Measurements from ENCODE around the gene TNFRSF1A.

DNA sequence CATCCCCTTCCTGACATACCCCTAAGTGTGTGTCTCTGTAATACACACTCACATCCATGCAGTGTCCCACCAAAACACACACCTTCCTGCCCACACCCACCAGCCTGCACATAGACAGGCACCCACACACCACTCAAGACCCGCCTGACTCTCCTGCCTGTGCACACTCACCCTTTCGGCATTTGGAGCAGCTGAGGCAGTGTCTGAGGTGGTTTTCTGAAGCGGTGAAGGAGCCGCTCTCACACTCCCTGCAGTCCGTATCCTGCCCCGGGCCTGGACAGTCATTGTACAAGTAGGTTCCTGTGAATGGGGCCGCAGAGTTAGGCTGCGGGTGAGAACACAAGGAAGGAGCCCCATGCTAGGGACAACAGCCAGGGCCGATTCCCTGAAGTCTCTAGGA lies 8.3 kb downstream of the TNFRSF1A start:
- TF ChIP-seq POLR2AphosphoS5 (IDR thresholded peaks at IDR 0.05) (no peak), RAD21 (conservative IDR thresholded peaks at IDR 0.05) (no peak), EZH2 (IDR thresholded peaks at IDR 0.05; ENCODE audit: borderline replicate concordance, insufficient read depth, low read length, poor library complexity, severe bottlenecking) (no peak)
- TF ChIP-seq, protein P1, sequence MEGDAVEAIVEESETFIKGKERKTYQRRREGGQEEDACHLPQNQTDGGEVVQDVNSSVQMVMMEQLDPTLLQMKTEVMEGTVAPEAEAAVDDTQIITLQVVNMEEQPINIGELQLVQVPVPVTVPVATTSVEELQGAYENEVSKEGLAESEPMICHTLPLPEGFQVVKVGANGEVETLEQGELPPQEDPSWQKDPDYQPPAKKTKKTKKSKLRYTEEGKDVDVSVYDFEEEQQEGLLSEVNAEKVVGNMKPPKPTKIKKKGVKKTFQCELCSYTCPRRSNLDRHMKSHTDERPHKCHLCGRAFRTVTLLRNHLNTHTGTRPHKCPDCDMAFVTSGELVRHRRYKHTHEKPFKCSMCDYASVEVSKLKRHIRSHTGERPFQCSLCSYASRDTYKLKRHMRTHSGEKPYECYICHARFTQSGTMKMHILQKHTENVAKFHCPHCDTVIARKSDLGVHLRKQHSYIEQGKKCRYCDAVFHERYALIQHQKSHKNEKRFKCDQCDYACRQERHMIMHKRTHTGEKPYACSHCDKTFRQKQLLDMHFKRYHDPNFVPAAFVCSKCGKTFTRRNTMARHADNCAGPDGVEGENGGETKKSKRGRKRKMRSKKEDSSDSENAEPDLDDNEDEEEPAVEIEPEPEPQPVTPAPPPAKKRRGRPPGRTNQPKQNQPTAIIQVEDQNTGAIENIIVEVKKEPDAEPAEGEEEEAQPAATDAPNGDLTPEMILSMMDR (IDR thresholded peaks at IDR 0.05; ENCODE audit: poor library complexity, severe bottlenecking), result no peak
- TF ChIP-seq, protein P2, sequence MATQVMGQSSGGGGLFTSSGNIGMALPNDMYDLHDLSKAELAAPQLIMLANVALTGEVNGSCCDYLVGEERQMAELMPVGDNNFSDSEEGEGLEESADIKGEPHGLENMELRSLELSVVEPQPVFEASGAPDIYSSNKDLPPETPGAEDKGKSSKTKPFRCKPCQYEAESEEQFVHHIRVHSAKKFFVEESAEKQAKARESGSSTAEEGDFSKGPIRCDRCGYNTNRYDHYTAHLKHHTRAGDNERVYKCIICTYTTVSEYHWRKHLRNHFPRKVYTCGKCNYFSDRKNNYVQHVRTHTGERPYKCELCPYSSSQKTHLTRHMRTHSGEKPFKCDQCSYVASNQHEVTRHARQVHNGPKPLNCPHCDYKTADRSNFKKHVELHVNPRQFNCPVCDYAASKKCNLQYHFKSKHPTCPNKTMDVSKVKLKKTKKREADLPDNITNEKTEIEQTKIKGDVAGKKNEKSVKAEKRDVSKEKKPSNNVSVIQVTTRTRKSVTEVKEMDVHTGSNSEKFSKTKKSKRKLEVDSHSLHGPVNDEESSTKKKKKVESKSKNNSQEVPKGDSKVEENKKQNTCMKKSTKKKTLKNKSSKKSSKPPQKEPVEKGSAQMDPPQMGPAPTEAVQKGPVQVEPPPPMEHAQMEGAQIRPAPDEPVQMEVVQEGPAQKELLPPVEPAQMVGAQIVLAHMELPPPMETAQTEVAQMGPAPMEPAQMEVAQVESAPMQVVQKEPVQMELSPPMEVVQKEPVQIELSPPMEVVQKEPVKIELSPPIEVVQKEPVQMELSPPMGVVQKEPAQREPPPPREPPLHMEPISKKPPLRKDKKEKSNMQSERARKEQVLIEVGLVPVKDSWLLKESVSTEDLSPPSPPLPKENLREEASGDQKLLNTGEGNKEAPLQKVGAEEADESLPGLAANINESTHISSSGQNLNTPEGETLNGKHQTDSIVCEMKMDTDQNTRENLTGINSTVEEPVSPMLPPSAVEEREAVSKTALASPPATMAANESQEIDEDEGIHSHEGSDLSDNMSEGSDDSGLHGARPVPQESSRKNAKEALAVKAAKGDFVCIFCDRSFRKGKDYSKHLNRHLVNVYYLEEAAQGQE (IDR thresholded peaks at IDR 0.05; ENCODE audit: borderline replicate concordance), result no peak
